Ovary (tissue), 9 donors: ENCODE measurements around the gene RMI2. TPM values are rescaled to one million over a fixed set of nuclear protein-coding genes. Genes with fewer than 3 reads are reported as not detected.

Source experiments
- DNase-seq, 5 donors: peaks; one replicate each; pipeline ENCODE4 v3.0.0-alpha.2; 2019 to 2020
- H3K27ac ChIP-seq, 2 donors: fragments of 200-600 bp; one replicate each; pipeline versions ENCODE4 v1.5.1 to v1.8.0; 2019 to 2022
- H3K27me3 ChIP-seq: fragments of 200-600 bp; one replicate; pipeline ENCODE4 v1.8.0; 2022
- H3K36me3 ChIP-seq: fragments of 200-600 bp; sonication (generic); one replicate; pipeline ENCODE4 v1.5.1; 2019
- H3K4me1 ChIP-seq: one replicate; pipeline ENCODE4 v1.8.1; 2013; ENCODE audit warnings: mild to moderate bottlenecking, moderate library complexity; ENCODE audit not compliant: insufficient read depth
- H3K4me3 ChIP-seq: fragments of 200-600 bp; sonication (generic); one replicate; pipeline ENCODE4 v1.5.1; 2017
- H3K9me3 ChIP-seq, 2 donors: fragments of 200-600 bp in 1 of 2; sonication (generic) in 1 of 2; one replicate each; pipeline versions ENCODE4 v1.5.1 to v1.8.1; 2013 to 2019; ENCODE audit warnings: mild to moderate bottlenecking in 1 of 2, moderate library complexity in 1 of 2
- CTCF ChIP-seq, 3 donors: fragments of 450-650 bp in 2 of 3; fragments of 200-600 bp in 1 of 3; IDR thresholded peaks; one replicate each; pipeline versions ENCODE4 v1.5.1 to v1.8.0; 2016 to 2022; ENCODE audit warnings: antibody characterized with exemption in 3 of 3, mild to moderate bottlenecking in 1 of 3
- EP300 ChIP-seq: sonication (generic); formaldehyde crosslinking; IDR thresholded peaks from one replicate; pipeline ENCODE4 v1.6.1; 2017; ENCODE audit warnings: antibody characterized with exemption
- POLR2A ChIP-seq: fragments of 450-650 bp; IDR thresholded peaks from one replicate; pipeline ENCODE4 v1.6.1; 2017; ENCODE audit warnings: antibody characterized with exemption, mild to moderate bottlenecking, moderate library complexity
- WGBS, 3 donors: extraction: QIAGEN DNeasy Blood & Tissue Kit in 1 of 3; methylation state at CpG; one replicate each; pipeline versions ENCODE4 v1.1.5 to v1.1.7; 2013 to 2017; 5-methylcytosine and 5-hydroxymethylcytosine counted together
- intact Hi-C, 4 donors: fragments of 100-400 bp; cut with DNase I; formaldehyde crosslinking; loops; one replicate each; pipeline versions ENCODE4 v1.11.0 to v1.15.1; 2022 to 2023
- polyA plus RNA-seq, 2 donors: library from polyadenylated mRNA; stranded (reverse); fragments of 200-250 nt in 1 of 2; fragments of 350-450 nt in 1 of 2; fragmentation: Illumina TruSeq in 1 of 2; extraction: RNeasy Lipid Tissue Mini Kit (QIAGEN cat#74804) in 1 of 2; gene quantifications; one replicate each; pipeline ENCODE4 v1.2.3, GENCODE V29; 2013 to 2014
- total RNA-seq, 7 donors: library from RNA; depleted of rRNA in 2 of 7; stranded (reverse); fragments of >200 nt in 2 of 7; fragmentation: NEBNext Ultra II Directional in 3 of 7; extraction: Animal tissue kit (Norgen Biotek cat#: 25700) in 3 of 7; gene quantifications; one replicate each; pipeline versions ENCODE4 v1.1.0 to v1.2.4, GENCODE V29; 2016 to 2023
- donor health status: DM: no; HTN: no; CAD: no; lungs with moderate emphysema.
- donor health status: DM: no; HTN: no; CAD: no.
- donor health status: Bipolar disorder and iron deficiency.
- donor health status: DM: yes; HTN: yes; CAD: no.
- donor health status: DM: no; HTN: no; CAD: no.
- donor health status: DM: yes; HTN: yes; CAD: no.

The RMI2 gene
- total and polyA plus RNA-seq, 9 donors, result 1.6 to 6.7 (median 3.2) TPM

- no peaks in the 10 kb centered on the region for H3K36me3 ChIP-seq
- no peak for DNase-seq
- WGBS, 3 donors, result 92 to 93% (median 93%) methylated on average over 6 of the region's 6 CpGs
- intact Hi-C loops, result no loop called here
- TF ChIP-seq POLR2A (no peak), CTCF (IDR thresholded peaks at IDR 0.05) (no peak), EP300 (no peak)
- H3K27me3 ChIP-seq, result no peaks in the 10 kb centered on the region
- no peak overlapping the region for H3K4me3 ChIP-seq
- H3K4me1 ChIP-seq, result no peaks in the 10 kb centered on the region
- H3K27ac ChIP-seq, result no peak overlapping the region
- H3K9me3 ChIP-seq, result no peaks in the 10 kb centered on the region
These were observed 10.3 kb upstream of the RMI2 start for GRCh38 chr16:11334831-11335404.

- Histone ChIP-seq H3K4me3 (no peak overlapping the region), H3K4me1 (no peaks in the 10 kb centered on the region), H3K36me3 (no peaks in the 10 kb centered on the region), H3K27me3 (no peaks in the 10 kb centered on the region), H3K27ac (no peak overlapping the region), H3K9me3 (no peaks in the 10 kb centered on the region)
- intact Hi-C loops, result no loop called here
- 60 to 72% (median 63%) methylated on average over 3 of the region's 3 CpGs for WGBS, 3 donors
- TF ChIP-seq CTCF (IDR thresholded peaks at IDR 0.05) (no peak), EP300 (no peak), POLR2A (no peak)
- no peak for DNase-seq
These were observed 6.2 kb upstream of the RMI2 start for GRCh38 chr16:11339075-11339474.

- 56 to 90% (median 63%) methylated on average over 3 to 4 of the region's 4 CpGs for WGBS, 3 donors
- Histone ChIP-seq H3K4me3 (no peak overlapping the region), H3K27me3 (no peaks in the 10 kb centered on the region), H3K27ac (no peak overlapping the region), H3K9me3 (no peaks in the 10 kb centered on the region), H3K36me3 (no peaks in the 10 kb centered on the region), H3K4me1 (no peaks in the 10 kb centered on the region)
- TF ChIP-seq POLR2A (no peak), CTCF (IDR thresholded peaks at IDR 0.05) (no peak), EP300 (no peak)
- intact Hi-C loops, result loop anchor here in 2 of 4 donors (10.0 kb wide), 1 partner anchor 86 kb away; the partner anchor contains the start of gene SOCS1 (in 2 of the 2)
- DNase-seq, result no peak
These were observed 4.5 kb upstream of the RMI2 start for GRCh38 chr16:11340710-11341109.

- Histone ChIP-seq H3K36me3 (no peaks in the 10 kb centered on the region), H3K4me1 (peaks cover 2% of the 10 kb centered on the region), H3K4me3 (no peak overlapping the region), H3K27ac (no peak overlapping the region), H3K9me3 (no peaks in the 10 kb centered on the region), H3K27me3 (no peaks in the 10 kb centered on the region)
- 90 to 93% (median 93%) methylated on average over 9 of the region's 9 CpGs for WGBS, 3 donors
- no peak for TF ChIP-seq CTCF (IDR thresholded peaks at IDR 0.05)
- no peak for TF ChIP-seq POLR2A
- no peak for TF ChIP-seq EP300
- no peak for DNase-seq
- intact Hi-C loops, result loop anchor here in 2 of 4 donors (10.0 kb wide), 1 partner anchor 87 kb away; the partner anchor contains the start of gene SOCS1 (in 2 of the 2)
These were observed 3.9 kb upstream of the RMI2 start for GRCh38 chr16:11341371-11341770.
